Neural cell (in vitro differentiated cells): ENCODE results near the gene OR2G2. TPM values are rescaled to one million over a fixed set of nuclear protein-coding genes. Genes with fewer than 3 reads are reported as not detected.

Source experiments
- H2AFZ ChIP-seq: fragments of 200-600, 300-800 bp; sonication (generic), shearing (Covaris generic); 2 replicates; pipeline ENCODE4 v1.6.0; 2014; ENCODE audit warnings: low read depth, mild to moderate bottlenecking, antibody characterized with exemption, low read length, moderate library complexity
- H3F3A ChIP-seq: fragments of 200-600 bp; shearing (Covaris generic); 2 replicates; pipeline ENCODE4 v1.6.1; 2016; ENCODE audit warnings: mild to moderate bottlenecking, moderate library complexity, mixed read lengths, antibody characterized with exemption, low read length; ENCODE audit not compliant: insufficient read depth, poor library complexity, severe bottlenecking
- H3K27ac ChIP-seq: fragments of 200-600, 300-800 bp; sonication (generic), shearing (Covaris generic); 2 replicates; pipeline ENCODE4 v1.5.1; 2014; ENCODE audit warnings: mild to moderate bottlenecking, low read length, moderate library complexity
- H3K27me3 ChIP-seq: fragments of 300-800, 200-600 bp; sonication (generic), shearing (Covaris generic); 2 replicates; pipeline ENCODE4 v1.6.0; 2014; ENCODE audit warnings: mild to moderate bottlenecking, low read depth, low read length, moderate library complexity; ENCODE audit not compliant: insufficient read depth
- H3K36me3 ChIP-seq: fragments of 300-800, 200-600 bp; sonication (generic), shearing (Covaris generic); 2 replicates; pipeline ENCODE4 v1.5.1; 2014; ENCODE audit warnings: mild to moderate bottlenecking, antibody characterized with exemption, low read length, moderate library complexity; ENCODE audit not compliant: insufficient read depth
- H3K4me2 ChIP-seq: fragments of 300-800, 200-600 bp; sonication (generic), shearing (Covaris generic); 2 replicates; pipeline ENCODE4 v1.6.0; 2014; ENCODE audit warnings: mild to moderate bottlenecking, low read length
- H3K4me3 ChIP-seq: fragments of 300-800, 200-600 bp; sonication (generic), shearing (Covaris generic); 2 replicates; pipeline ENCODE4 v1.5.1; 2014; ENCODE audit warnings: mild to moderate bottlenecking, low read length, moderate library complexity
- H3K79me2 ChIP-seq: fragments of 200-600 bp; shearing (Covaris generic); replicated peaks from 2 replicates; pipeline ENCODE4 v1.6.0; 2014; ENCODE audit warnings: mild to moderate bottlenecking, low read length, moderate library complexity; ENCODE audit not compliant: insufficient read depth
- H3K9ac ChIP-seq: fragments of 300-800, 200-600 bp; sonication (generic), shearing (Covaris generic); 2 replicates; pipeline ENCODE4 v1.6.1; 2016; ENCODE audit warnings: mild to moderate bottlenecking, low read length, mixed read lengths
- H3K9me2 ChIP-seq: fragments of 200-600 bp; shearing (Covaris generic); 2 replicates; pipeline ENCODE4 v1.6.1; 2016; ENCODE audit warnings: mild to moderate bottlenecking, low read length, mixed read lengths; ENCODE audit not compliant: insufficient read depth
- H3K9me3 ChIP-seq: fragments of 200-600, 300-800 bp; sonication (generic), shearing (Covaris generic); 2 replicates; pipeline ENCODE4 v1.6.1; 2016; ENCODE audit warnings: mild to moderate bottlenecking, mixed run types, low read length, moderate library complexity, mixed read lengths
- H4K20me1 ChIP-seq: fragments of 200-600 bp; shearing (Covaris generic); 2 replicates; pipeline ENCODE4 v1.6.1; 2016; ENCODE audit warnings: mild to moderate bottlenecking, mixed run types; ENCODE audit not compliant: insufficient read depth
- CTCF ChIP-seq: fragments of 450-650 bp; IDR thresholded peaks from 2 replicates; pipeline ENCODE4 v1.5.1; 2014; ENCODE audit warnings: antibody characterized with exemption, mild to moderate bottlenecking, moderate library complexity; ENCODE audit not compliant: poor library complexity, severe bottlenecking
- EZH2 ChIP-seq: fragments of 200-600, 300-800 bp; shearing (Covaris generic), sonication (generic); IDR thresholded peaks from 2 replicates; pipeline ENCODE4 v1.6.1; 2014; ENCODE audit warnings: antibody characterized with exemption, low read length, borderline replicate concordance, mild to moderate bottlenecking; ENCODE audit not compliant: insufficient read depth, poor library complexity, severe bottlenecking
- MXI1 ChIP-seq: fragments of 450-650 bp; conservative IDR thresholded peaks from 2 replicates; pipeline ENCODE4 v1.6.1; 2014; ENCODE audit warnings: antibody characterized with exemption, mild to moderate bottlenecking; ENCODE audit not compliant: poor library complexity, severe bottlenecking
- POLR2AphosphoS5 ChIP-seq: IDR thresholded peaks from 2 replicates; pipeline ENCODE4 v1.6.1; 2012
- RAD21 ChIP-seq: fragments of 450-650 bp; conservative IDR thresholded peaks from 2 replicates; pipeline ENCODE4 v1.6.1; 2014; ENCODE audit warnings: antibody characterized with exemption, mild to moderate bottlenecking, moderate library complexity
- REST ChIP-seq: IDR thresholded peaks from 2 replicates; pipeline ENCODE4 v1.6.1; 2012; ENCODE audit warnings: borderline replicate concordance
- SMC3 ChIP-seq: fragments of 450-650 bp; conservative IDR thresholded peaks from 2 replicates; pipeline ENCODE4 v1.6.1; 2014; ENCODE audit warnings: antibody characterized with exemption, mild to moderate bottlenecking, moderate library complexity; ENCODE audit not compliant: poor library complexity
- TAF1 ChIP-seq: IDR thresholded peaks from 2 replicates; pipeline ENCODE4 v1.6.1; 2012; ENCODE audit warnings: low read depth
- polyA plus RNA-seq: library from polyadenylated mRNA; depleted of rRNA; stranded (reverse); fragments of >200 nt; gene quantifications from 2 replicates; pipeline ENCODE4 v1.2.3, GENCODE V29; 2014

The OR2G2 gene
- polyA plus RNA-seq, 1 donor from 2014 or later = not detected

- no peaks in the 10 kb centered on the region for H3F3A ChIP-seq
Measured at GRCh38 chr1:247578946-247579460, 9.2 kb upstream of the OR2G2 start.

GRCh38 chr1:247605286-247605685, 17.1 kb downstream of the OR2G2 start, which contains the start of gene OR2G3:
OR2G3 (plus strand) TSS chr1:247605586; CDS start chr1:247605586, 0 bp downstream.
- no peak within 1 kb of the TSS for H3K27ac ChIP-seq
- no peak within 1 kb of the TSS for H3K9ac ChIP-seq
- no peaks in the 10 kb centered on the region for H3K9me2 ChIP-seq
- no peak within 1 kb of the TSS for H3K4me2 ChIP-seq
- no peaks in the 10 kb centered on the region for H3K79me2 ChIP-seq
- H3K36me3 ChIP-seq = no peaks in the 10 kb centered on the region
- H3K4me3 ChIP-seq = no peak within 1 kb of the TSS
- no peaks in the 10 kb centered on the region for H3K9me3 ChIP-seq
- no peak within 1 kb of the TSS for H2AFZ ChIP-seq
- no peaks in the 10 kb centered on the region for H3K27me3 ChIP-seq
- H4K20me1 ChIP-seq = no peaks in the 10 kb centered on the region
- H3F3A ChIP-seq = no peaks in the 10 kb centered on the region
- no peak for TF ChIP-seq RAD21
- no peak for TF ChIP-seq REST
- TF ChIP-seq MXI1 = no peak
- TF ChIP-seq SMC3 = no peak
- no peak for TF ChIP-seq EZH2
- TF ChIP-seq CTCF = no peak

More at GRCh38 chr1:247578946-247579460, 9.2 kb upstream of the OR2G2 start:
- Histone ChIP-seq H3K9me2 (no peaks in the 10 kb centered on the region), H3K27ac (no peak overlapping the region), H3K36me3 (no peaks in the 10 kb centered on the region), H3K4me3 (no peak overlapping the region), H3K27me3 (no peaks in the 10 kb centered on the region), H3K79me2 (no peaks in the 10 kb centered on the region), H3K9me3 (no peaks in the 10 kb centered on the region), H4K20me1 (no peaks in the 10 kb centered on the region), H2AFZ (no peak overlapping the region), H3K9ac (no peak overlapping the region), H3K4me2 (no peak overlapping the region)
- TF ChIP-seq CTCF = no peak
- TF ChIP-seq REST = no peak
- no peak for TF ChIP-seq SMC3
- TF ChIP-seq TAF1 = no peak
- TF ChIP-seq RAD21 = no peak
- no peak for TF ChIP-seq POLR2AphosphoS5
- no peak for TF ChIP-seq EZH2
